SHP77 (cell line): Measurements from ENCODE around the gene ESR2.
"Not testable (repeated sequence)": the region's sequence is repeated elsewhere in the genome, so short reads cannot be mapped to it uniquely, and the experiment has no call there.

Source experiments
- DNase-seq, 2 experiments: peaks; one replicate each; lab custom pipeline; 2025; lab: John Stamatoyannopoulos, UW

ESR2 gene

DNA sequence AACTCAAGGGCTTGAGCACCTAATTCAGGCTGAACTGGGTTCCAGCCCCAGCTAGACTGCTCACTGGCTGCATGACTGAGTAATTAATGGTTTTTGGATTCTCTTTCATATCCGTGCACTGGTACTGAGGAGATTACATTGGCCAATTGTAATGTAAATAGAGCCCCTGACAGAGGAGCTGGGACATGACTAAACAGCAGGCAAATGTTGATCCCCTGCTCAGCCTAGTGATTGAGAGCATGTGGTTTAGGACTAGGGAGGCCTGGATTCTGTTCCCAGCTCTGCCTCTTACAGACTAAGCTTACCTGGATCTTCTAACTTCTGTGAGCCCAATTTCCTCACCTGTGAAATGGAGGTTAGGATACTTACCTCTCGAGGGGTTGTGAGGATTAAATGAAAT, 204.3 kb downstream of the ESR2 start:
- no peak for DNase-seq

DNA sequence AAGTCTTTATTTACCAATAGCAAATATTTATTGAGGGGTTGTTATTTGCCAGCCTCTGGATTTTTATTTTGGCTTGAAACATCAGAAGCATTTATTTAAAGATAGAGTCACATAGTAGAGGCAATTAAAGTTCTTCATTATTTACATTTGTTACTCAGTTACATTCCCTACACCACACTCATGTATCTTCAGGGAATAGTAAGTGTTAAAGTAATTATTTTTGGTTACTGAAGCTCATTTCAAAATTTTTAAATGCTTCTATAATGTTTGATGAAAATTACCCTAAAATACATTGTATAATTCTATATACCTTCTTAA, 205.6 kb downstream of the ESR2 start:
- no peak for DNase-seq

DNA sequence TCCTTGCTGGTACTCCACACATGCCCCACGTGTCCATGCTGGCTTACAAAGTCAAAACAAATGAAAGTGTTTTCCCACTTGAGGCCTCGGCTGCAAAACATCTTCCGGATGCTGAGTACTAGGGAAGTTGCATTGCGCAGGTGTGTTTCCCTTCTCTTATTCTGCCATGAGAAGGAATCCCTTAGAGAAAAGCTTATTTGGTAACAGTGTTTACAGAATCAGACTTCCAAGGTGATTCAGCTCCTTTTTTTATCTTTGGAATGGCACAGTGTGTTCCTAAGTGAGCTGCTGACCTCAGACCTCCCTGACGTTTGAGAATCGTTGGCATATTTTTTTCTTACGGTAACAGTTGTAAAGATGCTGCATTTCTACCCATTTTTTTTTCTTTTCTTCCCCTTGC, 211.3 kb downstream of the ESR2 start:
- DNase-seq, result no peak

DNA sequence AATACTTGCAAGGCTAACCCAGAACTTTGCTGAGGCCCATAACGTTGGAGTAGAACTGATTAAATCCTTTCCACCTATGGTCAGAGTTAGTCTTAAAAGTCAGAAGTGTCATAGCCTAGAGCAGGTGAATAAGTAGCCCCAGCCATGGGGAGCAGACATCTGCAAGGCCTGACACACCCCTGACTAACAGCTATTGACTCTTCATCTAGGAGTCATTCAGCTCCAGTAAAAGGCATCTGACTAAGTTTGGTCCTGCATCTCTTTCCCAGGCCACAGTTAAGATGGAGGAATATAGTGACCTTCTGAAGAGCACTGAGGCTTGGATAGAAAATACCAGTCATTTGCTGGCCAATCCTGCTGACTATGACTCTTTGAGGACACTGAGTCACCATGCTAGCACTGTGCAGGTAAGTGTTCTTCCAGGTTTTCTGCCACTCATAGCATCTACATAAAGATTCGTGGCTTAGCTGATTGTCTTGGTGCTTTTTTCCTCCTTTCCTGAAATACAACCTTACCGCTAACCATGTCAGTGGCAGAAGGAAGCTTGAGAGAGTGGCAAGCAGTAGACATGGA, 212.9 kb downstream of the ESR2 start:
- no peak for DNase-seq

DNA sequence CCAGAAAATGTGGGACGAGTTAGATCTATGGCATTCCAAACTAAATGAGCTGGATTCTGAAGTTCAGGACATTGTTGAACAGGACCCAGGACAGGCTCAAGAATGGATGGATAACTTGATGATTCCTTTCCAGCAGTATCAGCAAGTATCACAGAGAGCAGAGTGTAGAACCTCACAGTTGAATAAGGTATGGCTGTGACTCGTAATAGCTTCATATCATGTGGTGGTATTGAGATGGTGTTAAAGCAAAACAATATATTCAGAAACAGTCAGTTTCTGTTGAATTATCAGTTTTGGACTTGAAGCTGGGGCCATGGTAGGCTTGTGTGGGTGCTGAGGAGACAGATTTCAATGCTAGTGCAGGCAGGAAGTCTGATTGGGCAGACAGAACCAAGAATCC, 213.7 kb downstream of the ESR2 start:
- DNase-seq, result no peak

DNA sequence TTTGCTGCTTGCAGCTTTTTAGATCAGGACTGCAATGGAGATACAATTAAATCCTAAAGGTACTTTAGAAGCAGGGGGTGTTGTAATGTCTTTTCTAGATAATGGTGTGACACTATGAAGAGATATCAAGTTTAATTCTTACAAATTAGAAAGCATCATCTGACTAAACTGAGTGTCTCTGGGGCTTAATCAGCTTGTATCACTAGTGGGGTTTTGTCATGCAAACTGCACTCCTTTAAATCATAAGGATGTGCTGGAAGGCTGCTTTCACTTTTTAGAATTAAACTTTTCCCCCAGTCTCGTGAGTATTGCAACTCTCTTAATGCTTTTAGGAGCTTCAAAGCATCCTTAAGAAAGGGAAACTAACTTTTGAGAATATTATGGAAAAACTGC, 218.6 kb downstream of the ESR2 start:
- DNase-seq, result no peak

DNA sequence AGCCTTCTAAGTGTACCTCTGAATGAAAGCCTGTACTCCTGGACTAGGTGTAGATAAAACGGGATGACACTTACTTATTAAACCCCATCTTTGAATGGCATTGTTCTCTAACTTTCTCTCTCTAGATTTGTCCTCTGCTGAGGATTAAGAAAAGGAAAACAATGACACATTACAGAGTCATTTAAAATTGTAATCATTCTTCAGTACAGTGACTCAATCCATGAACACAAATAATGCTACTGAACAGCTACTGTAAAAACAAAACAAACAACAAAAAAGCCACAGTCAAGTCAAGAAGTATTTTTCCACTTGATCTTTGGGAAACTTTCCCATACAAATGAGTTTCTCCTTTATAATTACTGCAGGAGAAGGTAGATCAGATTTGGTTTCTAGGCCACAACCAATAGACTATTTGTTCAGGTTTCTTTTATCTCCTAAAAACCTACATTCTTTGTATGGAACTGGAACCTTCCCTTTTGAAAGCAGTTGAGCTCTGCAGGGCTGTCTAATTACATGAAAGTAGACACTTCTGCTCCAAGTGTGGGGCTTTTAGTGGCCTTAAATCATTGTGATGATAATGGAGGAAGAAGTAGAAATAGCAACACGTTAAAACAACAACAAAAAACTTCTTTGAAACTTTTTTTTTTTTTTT, 219.1 kb downstream of the ESR2 start:
- no peak for DNase-seq

DNA sequence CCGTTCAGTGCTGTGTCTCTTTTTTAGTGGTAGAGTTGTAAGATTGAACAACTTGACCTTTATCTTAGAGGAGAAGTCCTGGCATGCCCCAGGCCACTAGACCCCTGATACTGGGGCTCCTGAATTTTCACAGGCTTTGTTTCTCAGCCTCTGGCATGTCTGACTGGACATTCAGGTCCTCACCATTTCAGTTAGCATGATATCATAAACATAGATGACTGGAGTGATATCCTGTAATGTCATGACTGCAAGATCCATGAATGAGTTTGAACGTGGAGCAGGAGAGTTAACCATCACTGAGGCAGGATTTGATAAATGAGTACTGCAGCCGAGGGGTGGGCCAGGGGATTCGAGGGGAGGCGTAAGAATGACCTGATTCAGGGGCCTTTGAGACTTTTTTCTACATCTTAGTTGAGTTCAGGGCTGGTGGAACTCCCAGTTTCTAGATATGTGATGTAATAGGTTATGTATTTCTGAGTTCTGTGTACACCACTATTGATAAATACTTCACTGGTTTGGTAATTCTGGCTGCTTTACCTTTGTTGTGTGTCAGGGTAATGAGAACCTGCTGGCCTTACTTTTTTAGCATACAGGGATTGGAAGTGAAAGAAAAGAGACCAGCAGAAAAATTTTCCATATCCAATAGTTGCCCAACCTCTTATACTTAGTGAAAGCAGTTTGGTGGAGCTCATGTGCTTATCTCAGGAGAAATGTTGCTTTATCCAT, 224.4 kb downstream of the ESR2 start:
- no peak for DNase-seq

DNA sequence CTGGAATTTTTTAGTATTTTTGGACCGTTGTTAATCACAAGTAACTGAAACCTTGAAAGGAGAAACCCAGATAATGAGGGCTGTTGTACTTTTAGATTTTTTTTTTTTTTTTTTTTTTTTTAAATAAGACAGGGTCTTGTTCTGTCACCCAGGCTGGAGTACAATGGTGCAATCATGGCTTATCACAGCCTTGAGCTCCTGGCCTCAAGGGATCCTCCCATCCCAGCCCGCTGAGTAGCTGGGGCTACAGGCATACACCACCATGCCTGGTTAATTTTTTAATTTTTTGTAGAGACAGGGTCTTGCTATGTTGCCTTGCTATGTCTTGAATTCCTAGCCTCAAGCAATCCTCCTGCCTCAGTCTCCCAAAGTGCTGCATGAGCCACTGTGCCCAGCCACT, 229.7 kb downstream of the ESR2 start:
- DNase-seq, result no peak

DNA sequence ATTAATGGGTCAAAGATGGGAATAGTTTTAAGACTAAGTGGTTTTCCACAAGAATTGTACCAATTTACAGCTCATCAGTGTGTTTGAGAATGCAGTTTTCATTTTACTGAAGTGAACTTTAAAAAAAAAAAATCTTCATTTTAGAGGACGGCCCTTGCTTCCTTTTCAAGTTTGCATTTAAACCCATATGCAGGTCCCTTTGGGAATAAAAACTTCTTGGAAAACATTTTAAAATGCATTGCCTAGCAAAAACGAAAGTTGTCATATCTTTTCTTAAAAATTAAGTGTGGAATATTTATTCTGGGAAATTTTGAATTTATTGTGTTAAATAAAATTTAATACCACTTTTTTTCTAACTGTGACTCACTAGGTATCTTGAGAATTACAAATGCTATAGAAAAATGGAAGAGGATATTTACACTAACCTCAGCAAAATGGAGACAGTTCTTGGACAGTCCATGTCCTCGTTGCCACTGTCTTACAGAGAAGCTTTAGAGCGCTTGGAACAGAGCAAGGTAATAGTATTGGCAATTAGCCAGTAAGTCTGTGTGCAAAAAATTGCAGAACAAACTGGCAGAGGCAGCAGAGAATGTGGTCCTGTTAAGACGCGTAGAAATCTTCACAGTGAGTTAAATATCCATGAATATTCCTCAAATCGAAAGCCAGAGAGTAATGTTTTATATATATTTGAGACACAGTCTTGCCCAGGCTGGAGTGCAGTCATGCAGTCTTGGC, 231.6 kb downstream of the ESR2 start:
- DNase-seq, result no peak

DNA sequence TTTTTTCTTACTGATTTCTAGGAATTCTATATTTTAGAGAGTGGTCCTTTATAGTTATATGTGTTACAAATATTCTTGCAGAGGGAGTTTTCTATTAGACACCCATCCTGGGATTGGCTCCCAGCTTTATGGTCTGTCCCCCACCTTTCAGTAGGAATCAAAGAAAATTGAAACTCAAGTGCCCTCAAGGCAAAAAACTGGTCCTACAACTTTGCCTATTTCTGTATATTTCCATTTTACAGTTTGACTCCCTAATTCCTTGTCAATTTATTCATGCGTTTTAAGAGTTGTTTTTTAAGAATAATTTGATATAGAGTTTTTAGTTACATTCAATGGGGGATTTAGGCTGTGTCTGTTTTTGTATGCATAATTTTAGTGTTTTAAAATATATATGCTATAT, 232.5 kb downstream of the ESR2 start:
- no peak for DNase-seq

DNA sequence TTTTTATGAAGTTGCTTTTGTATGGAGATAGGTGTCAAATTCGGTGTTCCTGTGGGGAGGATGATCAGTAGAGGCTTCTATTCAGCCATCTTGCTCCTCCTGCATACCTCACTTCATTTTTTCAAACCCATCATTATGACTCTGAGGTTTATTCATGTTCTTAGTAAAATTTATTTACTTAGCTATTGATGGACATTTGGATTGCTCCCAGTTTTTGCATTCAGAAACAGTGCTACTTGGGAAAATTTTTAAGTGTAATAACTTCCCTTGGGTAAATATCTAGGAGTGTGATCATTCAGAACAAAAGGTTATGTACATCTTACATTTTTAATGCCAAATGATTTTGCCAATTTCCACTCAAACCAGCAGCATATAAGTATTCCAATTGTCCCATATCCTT, 233.1 kb downstream of the ESR2 start:
- DNase-seq, result no peak

DNA sequence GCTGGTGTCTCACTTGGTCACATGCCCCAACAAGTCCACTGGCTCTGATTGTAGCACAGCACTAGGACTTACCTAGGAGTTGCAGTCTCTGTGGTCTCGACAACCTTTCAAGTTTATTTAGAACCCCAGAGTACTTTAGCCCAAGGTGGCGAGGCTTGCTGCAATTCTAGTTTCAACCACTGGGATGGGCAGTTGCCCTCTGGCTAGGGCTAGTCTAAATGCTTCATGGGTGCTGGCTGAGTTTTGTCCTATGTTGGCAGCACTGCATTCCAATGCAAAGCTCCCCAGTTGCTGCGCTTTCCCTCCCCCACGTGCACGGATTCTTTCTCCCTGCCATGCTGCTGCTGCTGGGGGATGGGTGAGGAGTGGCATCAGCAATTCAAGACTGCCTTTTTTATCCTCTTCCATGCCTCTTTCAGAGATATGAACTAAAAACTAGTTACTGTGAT, 233.5 kb downstream of the ESR2 start:
- DNase-seq, result no peak

DNA sequence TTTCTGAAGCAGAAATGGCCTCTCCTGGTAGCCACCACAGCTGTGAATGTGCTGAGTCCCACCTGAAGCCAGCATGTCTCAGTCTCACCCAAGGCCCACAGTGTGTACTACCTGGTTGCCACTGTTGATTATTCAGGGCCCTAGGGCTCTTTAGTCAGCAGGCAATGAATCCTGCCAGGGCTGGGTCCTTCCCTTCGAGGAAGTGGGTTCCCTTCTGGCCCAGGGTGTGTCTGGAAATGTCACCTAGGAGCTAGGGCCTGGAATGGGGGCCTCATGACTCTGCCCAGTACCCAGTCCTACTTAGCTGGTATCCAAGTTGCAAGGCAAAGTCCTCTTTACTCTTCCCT, 234.0 kb downstream of the ESR2 start:
- DNase-seq, result no peak

DNA sequence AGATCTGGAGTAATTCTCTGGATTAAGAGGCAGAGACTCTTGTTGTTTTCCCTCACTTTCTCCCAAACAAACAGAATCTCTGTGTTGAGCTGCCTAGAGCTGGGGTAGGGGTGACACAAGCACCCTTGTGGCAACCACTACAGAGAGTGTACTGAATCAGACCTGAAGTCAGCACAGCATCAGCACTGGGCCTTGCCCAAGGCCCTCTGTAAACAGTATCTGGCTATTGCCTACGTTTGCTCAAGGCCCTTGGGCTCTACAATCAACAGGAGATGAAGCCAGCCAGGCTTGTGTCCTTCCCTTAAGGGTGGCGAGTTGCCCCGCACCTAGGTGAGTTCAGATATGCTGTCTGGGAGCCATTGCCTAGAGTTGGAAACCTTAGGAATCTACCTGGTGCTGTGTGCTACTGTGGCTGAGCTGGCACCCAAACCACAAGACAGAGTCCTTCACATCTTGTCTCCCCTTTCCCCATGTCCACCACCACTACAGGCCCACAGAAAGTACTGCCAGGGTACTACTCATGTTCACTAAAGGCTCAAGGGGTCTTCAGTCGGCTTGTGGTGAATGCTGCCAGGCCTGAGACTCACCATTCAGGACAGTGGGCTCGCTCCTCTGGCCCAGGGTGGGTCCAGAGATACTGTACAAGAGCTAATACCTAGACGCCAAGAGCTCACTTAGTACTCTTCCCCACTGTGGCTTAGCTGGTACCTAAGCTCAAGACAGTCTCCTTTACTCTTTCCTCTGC, 234.5 kb downstream of the ESR2 start:
- DNase-seq, result no peak

DNA sequence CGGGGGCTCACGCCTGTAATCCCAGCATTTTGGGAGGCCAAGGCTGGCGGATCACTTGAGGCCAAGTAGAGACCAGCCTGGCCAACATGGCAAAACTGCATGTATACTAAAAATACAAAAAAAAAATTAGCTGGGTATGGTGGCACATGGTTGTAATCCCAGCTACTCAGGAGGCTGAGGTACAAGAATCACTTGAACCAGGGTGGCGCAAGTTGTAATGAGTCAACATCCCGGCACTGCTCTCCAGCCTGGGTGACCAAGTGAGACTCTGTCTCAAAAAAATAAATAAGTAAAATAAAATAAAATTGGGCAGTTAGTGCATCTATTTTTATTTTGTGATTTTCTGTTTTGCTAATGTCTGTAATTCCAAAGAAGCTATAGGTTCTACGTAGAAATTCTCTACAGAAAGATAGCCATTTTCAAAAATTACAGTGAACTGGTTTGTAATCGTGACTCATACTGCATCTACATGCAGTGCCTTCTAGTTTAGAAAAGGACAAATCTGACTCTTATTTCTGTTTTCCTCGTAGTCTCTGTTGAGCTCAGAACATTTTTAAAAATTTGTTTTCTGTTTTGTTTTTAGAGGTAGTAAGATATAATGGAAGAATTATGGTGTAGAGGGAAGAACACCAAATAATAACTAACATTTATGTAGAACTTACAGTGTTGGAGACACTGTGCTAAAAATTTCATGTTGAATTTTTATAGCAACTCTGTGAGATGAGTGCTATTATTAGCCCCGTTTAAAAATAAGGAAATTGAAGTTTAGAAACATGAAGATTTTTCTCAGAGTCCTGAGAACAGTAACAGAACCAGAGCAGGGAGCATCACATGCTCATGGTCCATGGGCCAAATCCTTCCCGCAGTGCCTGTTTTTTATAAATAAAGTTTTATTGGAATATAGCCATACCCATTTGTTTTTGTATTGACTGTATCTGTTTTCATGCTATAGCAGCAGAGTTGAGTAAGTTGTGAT, 240.2 kb downstream of the ESR2 start:
- no peak for DNase-seq

DNA sequence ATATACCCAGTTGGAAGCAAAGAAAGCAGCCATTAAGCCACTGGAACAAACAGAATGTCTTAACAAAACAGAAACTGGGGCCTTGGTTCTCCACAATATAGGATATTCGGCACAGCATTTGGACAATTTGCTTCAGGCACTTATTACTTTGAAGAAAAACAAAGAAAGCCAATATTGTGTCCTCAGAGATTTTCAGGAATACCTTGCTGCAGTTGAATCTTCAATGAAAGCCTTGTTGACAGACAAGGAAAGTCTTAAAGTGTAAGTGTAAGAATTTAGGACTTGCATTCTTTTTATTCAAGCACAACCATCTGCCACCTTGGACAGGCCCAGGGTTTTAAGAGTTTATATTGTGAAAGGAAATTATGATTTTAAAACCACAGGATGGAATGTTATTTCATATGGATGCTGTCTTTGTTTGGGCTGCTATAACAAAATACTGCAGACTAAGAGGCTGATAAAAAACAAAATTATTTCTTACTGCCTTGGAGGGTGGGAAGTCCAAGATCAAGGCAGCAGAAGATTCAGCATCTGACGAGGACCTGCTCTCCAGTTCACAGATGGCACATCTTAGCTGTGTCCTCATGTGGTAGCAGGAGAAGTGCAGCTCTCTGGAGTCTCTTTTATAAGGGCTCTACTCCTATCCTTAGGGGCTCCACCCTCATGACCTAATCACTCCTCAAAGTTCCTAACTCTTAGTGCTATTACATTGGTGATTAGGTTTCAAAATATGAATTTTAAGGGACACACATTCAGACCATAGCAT, 244.4 kb downstream of the ESR2 start:
- DNase-seq, result no peak

DNA sequence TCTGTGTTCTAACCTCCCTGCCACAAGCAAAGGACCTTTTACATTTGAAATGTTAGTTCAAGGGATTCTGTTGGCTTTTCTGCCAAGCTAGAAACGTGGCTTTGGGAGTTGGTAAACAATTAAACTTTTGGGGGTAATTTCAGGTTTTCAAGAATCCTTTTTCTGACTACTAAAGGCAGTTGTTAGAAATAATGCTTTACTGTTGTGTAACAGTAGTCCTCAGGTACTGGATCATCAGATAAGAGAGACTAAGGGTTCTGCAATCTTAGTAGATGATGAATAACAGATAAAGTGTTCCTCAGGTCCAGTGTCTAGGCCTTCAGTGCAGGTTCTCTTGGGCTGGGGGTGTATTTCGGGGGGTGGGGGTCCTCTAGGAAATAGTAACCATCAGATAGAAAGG, 249.1 kb downstream of the ESR2 start:
- DNase-seq, result no peak

DNA sequence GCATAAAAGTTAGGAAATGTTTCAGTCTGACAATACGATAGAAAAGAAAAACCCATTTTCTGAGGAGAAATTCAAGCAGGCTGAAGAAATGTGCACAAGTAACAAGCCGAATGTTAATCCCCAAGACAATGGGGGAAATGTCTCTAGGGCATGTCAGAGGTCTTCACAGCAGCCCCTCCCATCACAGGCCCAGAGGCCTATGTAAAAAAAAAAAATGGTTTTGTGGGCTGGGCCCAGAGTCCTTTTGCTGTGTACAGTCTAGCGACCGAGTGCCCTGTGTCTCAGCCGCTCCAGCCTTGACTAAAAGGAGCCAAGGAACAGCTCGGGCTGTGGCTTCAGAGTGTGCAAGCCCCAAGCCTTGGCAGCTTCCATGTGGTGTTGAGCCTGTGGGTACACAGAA, 250.9 kb downstream of the ESR2 start:
- not testable (repeated sequence) for DNase-seq

DNA sequence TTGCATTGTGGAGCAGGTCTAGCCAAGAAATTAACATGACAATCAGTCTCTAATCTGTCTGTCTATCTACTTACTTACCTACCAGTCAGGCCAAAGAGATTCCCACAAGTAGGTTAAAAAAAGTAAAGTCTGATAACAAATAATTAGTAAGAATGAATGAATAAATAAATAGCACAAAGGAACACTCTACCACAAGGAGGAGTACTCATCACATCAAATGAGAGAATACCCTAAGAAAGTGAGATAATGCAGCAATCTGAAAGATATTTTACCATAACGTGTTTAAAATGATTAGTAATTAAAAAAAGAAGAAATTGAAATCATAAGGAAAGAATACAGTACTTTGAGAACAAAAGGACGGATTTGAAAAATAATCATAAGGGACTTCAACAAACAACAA, 254.1 kb downstream of the ESR2 start:
- no peak for DNase-seq
